ENCODE data around the gene STK11.

DNA sequence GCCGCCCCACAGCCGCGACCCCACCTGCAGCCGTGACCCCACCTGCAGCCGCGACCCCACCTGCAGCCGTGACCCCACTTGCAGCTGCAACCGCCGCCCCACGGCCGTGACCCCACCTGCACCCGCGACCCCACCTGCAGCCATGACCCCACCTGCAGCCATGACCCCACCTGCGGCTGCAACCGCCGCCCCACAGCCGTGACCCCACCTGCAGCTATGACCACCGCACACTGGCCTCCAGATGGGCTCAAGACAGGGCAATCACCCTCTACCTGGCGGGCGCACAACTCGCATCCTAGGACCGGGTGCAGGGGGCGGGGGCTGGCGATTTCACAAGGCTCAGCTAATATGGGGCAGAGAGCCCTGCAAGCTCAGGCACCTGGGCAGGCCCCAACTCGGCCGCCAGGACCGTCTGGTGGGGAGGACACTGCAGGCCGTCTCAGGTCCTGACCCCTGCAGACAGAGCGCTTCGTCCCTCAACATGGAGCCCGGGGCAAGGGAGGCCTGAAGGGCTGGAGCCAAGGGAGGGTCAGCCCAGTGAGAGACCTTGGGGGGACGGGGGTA, 46.6 kb upstream of the STK11 start:
- TF ChIP-seq, protein P1, sequence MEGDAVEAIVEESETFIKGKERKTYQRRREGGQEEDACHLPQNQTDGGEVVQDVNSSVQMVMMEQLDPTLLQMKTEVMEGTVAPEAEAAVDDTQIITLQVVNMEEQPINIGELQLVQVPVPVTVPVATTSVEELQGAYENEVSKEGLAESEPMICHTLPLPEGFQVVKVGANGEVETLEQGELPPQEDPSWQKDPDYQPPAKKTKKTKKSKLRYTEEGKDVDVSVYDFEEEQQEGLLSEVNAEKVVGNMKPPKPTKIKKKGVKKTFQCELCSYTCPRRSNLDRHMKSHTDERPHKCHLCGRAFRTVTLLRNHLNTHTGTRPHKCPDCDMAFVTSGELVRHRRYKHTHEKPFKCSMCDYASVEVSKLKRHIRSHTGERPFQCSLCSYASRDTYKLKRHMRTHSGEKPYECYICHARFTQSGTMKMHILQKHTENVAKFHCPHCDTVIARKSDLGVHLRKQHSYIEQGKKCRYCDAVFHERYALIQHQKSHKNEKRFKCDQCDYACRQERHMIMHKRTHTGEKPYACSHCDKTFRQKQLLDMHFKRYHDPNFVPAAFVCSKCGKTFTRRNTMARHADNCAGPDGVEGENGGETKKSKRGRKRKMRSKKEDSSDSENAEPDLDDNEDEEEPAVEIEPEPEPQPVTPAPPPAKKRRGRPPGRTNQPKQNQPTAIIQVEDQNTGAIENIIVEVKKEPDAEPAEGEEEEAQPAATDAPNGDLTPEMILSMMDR (IDR thresholded peaks at IDR 0.05): no peak
- TF ChIP-seq EZH2 (IDR thresholded peaks at IDR 0.05) (no peak), EZH2phosphoT487 (IDR thresholded peaks at IDR 0.05) (no peak)
